Occipital lobe (tissue), 3 donors: ENCODE results near the gene YDJC. TPM values are rescaled to one million over a fixed set of nuclear protein-coding genes. Genes with fewer than 3 reads are reported as not detected.
"Not testable (repeated sequence)": the region's sequence is repeated elsewhere in the genome, so short reads cannot be mapped to it uniquely, and the experiment has no call there.

Experiments
- DNase-seq: peaks from one replicate; lab custom pipeline; 2025; lab: John Stamatoyannopoulos, UW
- small RNA-seq: library from RNA; depleted of rRNA; stranded (forward); fragments of <200 nt; gene quantifications from one replicate; pipeline ENCODE3, GENCODE V24; 2014
- total RNA-seq: library from RNA; depleted of rRNA; stranded (reverse); fragments of >200 nt; gene quantifications from one replicate; pipeline ENCODE4 v1.2.3, GENCODE V29; 2014

YDJC gene
- total RNA-seq, 1 donor from 2014 or later = 7.0 TPM

DNA sequence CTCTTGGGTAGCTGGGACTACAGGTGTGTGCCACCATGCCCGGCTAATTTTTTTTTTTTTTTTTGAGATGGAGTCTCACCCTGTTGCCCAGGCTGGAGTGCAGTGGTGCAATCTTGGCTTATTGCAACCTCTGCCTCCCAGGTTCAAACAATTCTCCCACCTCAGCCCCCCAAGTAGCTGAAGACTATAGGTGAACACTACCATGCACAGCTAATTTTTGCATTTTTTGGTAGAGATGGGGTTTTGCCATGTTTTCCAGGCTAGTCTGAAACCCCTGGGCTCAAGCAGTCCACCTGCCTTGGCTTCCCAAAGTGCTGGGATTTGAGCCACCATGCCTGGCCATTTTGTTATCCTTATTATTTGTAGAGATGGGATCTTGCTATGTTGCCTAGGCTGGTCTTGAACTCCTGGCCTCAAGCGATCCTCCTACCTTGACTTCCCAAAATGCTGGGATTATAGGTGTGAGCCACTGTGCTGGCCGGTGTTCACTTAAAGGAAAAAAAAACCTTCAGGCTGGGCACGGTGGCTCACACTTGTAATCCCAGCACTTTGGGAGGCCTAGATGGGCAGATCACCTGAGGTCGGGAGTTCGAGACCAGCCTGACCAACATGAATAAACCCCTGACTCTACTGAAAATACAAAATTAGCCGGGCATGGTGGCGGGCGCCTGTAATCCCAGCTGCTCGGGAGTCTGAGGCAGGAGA lies 48.7 kb downstream of the YDJC start:
- DNase-seq = not testable (repeated sequence)

DNA sequence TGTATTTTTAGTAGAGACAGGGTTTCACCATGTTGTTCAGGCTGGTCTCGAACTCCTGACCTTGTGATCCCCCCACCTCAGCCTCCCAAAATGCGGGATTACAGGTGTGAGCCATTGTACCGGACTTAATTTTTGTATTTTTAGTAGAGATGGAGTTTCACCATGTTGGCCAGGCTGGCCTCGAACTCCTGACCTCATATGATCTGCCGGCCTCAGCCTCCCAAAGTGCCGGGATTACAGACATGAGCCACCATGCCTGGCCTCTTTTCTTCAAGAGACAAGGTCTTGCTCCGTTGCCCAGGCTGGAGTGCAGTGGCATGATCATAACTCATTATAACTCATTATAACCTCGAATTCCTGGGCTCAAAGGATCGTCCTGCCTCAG lies 49.2 kb downstream of the YDJC start:
- not testable (repeated sequence) for DNase-seq

DNA sequence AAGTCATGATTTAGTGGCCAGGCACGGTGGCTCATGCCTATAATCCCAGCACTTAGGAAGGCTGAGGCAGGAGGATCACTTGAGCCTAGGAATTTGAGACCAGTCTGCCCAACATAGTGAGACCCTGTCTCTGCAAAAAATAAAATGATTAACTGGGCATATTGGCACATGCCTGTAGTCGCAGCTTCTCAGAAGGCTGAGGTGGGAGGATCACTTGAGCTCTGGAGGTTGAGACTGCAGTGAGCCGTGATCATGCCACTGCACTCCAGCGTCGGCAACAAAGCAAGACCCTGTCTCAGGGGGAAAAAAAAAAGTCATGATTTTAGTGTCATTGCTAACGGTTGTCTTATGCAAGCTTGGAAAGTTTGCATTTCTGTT lies 50.4 kb downstream of the YDJC start:
- no peak for DNase-seq

Small RNA genes lying within 50 kb of the gene (small RNA-seq; reads per million reads assigned to genes)
- 12.9 reads per million, percentile 92 among the genes with 10 or more reads in this experiment for gene MIR301B

Other genes with a start within 250 kb of the YDJC start
- 0.62 TPM for gene RIMBP3B, start 246.3 kb downstream of the YDJC start, total RNA-seq
- 8.9 TPM for gene HIC2, start 212.7 kb downstream of the YDJC start, total RNA-seq
- 4.4 TPM for gene TMEM191C, start 162.6 kb downstream of the YDJC start, total RNA-seq
- gene RIMBP3C, start 78.6 kb downstream of the YDJC start, total RNA-seq = 1.6 TPM
- 23.6 TPM for gene UBE2L3, start 62.3 kb downstream of the YDJC start, total RNA-seq
- 0.16 TPM for gene CCDC116, start 2.7 kb upstream of the YDJC start, total RNA-seq
- gene SDF2L1, start 12.3 kb upstream of the YDJC start, total RNA-seq = 4.7 TPM
- 24.3 TPM for gene PPIL2, start 36.0 kb upstream of the YDJC start, total RNA-seq
- 99.2 TPM for gene YPEL1, start 105.8 kb upstream of the YDJC start, total RNA-seq
- 76.0 TPM for gene MAPK1, start 237.6 kb upstream of the YDJC start, total RNA-seq